PC-3 (cell line): ENCODE data around the gene KIF13A.

Source experiments
- EZH2 ChIP-seq: fragments of 300-600 bp; sonication (generic); IDR thresholded peaks from one replicate; pipeline ENCODE4 v1.6.1; 2017; ENCODE audit warnings: antibody characterized with exemption, mild to moderate bottlenecking, low read length; ENCODE audit not compliant: unreplicated experiment
- EZH2phosphoT487 ChIP-seq: fragments of 300-600 bp; sonication (generic); IDR thresholded peaks from 2 replicates; pipeline ENCODE4 v1.6.1; 2018; ENCODE audit warnings: mild to moderate bottlenecking, antibody characterized with exemption, low read length, borderline replicate concordance
- TF ChIP-seq, protein P1 (sequence below): fragments of 300-600 bp; sonication (generic); conservative IDR thresholded peaks from 2 replicates; pipeline ENCODE4 v1.5.1; 2017; ENCODE audit warnings: antibody characterized with exemption, low read depth, mild to moderate bottlenecking, low read length

DNA sequence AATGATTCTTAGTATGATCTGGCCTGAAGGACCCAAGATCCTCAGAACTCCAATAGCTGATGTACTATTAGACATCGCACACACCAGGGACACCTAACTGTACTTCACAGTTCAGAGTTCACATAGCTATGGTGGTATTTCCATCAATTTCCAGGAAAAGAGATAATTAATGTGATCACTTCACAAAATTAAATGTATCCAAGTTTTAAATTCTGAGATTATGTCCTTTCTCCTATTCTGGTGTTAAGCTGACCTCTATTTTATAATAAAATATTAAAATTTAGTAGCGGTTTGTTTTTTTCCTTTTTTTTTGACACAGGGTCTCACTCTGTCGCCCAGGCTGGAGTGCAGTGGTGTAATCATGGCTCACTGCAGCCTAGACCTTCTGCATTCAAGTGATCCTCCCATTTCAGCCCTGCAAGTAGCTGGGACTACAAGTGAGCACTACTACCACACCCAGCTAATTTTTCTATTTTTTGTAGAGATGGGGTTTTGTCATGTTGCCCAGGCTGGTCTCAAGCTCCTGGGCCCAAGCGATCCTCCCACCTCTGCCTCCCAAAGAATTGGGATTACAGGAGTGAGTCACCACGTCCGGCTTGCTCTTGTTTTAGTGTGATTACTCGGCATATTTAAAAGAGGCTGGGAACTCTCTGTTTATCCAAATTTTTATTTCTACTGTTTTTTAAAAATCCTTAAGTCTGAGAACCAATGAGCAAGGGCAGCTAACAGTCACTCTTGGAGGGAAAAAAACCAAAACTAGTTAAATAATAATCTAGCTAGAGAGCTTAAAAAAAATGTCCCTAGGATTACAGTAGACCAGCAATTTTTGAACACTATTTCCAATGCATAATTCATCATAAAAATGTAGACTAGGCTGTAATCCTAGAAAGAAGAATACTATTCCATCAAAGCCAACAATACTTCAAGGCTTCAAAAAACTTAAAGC is 16.0 kb downstream of the KIF13A start:
- TF ChIP-seq, protein P1, sequence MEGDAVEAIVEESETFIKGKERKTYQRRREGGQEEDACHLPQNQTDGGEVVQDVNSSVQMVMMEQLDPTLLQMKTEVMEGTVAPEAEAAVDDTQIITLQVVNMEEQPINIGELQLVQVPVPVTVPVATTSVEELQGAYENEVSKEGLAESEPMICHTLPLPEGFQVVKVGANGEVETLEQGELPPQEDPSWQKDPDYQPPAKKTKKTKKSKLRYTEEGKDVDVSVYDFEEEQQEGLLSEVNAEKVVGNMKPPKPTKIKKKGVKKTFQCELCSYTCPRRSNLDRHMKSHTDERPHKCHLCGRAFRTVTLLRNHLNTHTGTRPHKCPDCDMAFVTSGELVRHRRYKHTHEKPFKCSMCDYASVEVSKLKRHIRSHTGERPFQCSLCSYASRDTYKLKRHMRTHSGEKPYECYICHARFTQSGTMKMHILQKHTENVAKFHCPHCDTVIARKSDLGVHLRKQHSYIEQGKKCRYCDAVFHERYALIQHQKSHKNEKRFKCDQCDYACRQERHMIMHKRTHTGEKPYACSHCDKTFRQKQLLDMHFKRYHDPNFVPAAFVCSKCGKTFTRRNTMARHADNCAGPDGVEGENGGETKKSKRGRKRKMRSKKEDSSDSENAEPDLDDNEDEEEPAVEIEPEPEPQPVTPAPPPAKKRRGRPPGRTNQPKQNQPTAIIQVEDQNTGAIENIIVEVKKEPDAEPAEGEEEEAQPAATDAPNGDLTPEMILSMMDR, result no peak
- TF ChIP-seq EZH2 (no peak), EZH2phosphoT487 (no peak)
